CD4-positive, alpha-beta T cell (primary cell): ENCODE data around the gene EVC2. TPM values are rescaled to one million over a fixed set of nuclear protein-coding genes. Genes with fewer than 3 reads are reported as not detected.
A peak's percentile ranks its signal among the peaks of the same experiment; 100 is the strongest.

ENCODE experiments used
- ATAC-seq: fragments of 200-7000 bp; cut with Tn5 transposase; one replicate; pipeline ENCODE4 v1.10.0; 2022; ENCODE audit warnings: mild to moderate bottlenecking; ENCODE audit not compliant: poor library complexity
- CTCF ChIA-PET: fragments of 350-600 bp; sonication (Branson Sonifier 250); formaldehyde crosslinking; loops from one replicate; lab custom pipeline; 2021; ENCODE audit warnings: antibody characterized with exemption, inconsistent platforms; lab: Charles Lee
- POLR2A ChIA-PET: fragments of 350-600 bp; sonication (Branson Sonifier 250); formaldehyde crosslinking; loops from one replicate; lab custom pipeline; 2021; ENCODE audit warnings: antibody characterized with exemption, inconsistent platforms; lab: Charles Lee
- DNase-seq, 14 experiments: peaks; one replicate each; pipeline ENCODE4 v3.0.0-alpha.2; 2013 to 2020; ENCODE audit warnings: mixed read lengths in 2 of 14
- H3K27ac ChIP-seq, 2 donors: one replicate each; pipeline versions ENCODE4 v1.5.1 to v1.7.0; 2013; ENCODE audit warnings: low read length in 2 of 2, low read depth in 1 of 2, mild to moderate bottlenecking in 1 of 2
- H3K27me3 ChIP-seq, 2 experiments: 1 replicate in 1 of 2; 2 replicates in 1 of 2; pipeline versions ENCODE4 v1.6.1 to v1.7.0; 2013; ENCODE audit warnings: low read length in 2 of 2, control low read depth in 1 of 2, mild to moderate bottlenecking in 1 of 2, moderate library complexity in 1 of 2; ENCODE audit not compliant: insufficient read depth in 2 of 2, control insufficient read depth in 1 of 2
- H3K36me3 ChIP-seq: one replicate; pipeline ENCODE4 v1.6.1; 2013; ENCODE audit warnings: low read length, control low read depth; ENCODE audit not compliant: insufficient read depth
- H3K4me1 ChIP-seq: one replicate; pipeline ENCODE4 v1.6.1; 2013; ENCODE audit warnings: low read length, control low read depth; ENCODE audit not compliant: insufficient read depth
- H3K4me3 ChIP-seq: one replicate; pipeline ENCODE4 v1.5.1; 2013; ENCODE audit warnings: mild to moderate bottlenecking, low read length, moderate library complexity
- H3K9me3 ChIP-seq, 2 experiments: 1 replicate in 1 of 2; 2 replicates in 1 of 2; pipeline versions ENCODE4 v1.6.1 to v1.7.0; 2013; ENCODE audit warnings: low read length in 2 of 2, mild to moderate bottlenecking in 2 of 2, control low read depth in 1 of 2, moderate library complexity in 1 of 2; ENCODE audit not compliant: control insufficient read depth in 1 of 2, insufficient read depth in 1 of 2
- H3K27ac Mint-ChIP-seq: one replicate; pipeline ENCODE4 v1.8.0; 2020; ENCODE audit warnings: mixed read lengths
- H3K27me3 Mint-ChIP-seq: one replicate; pipeline ENCODE4 v1.8.0; 2021; ENCODE audit warnings: mixed read lengths
- H3K36me3 Mint-ChIP-seq: one replicate; pipeline ENCODE4 v1.8.0; 2021; ENCODE audit warnings: low read depth, mixed read lengths
- H3K4me1 Mint-ChIP-seq: one replicate; pipeline ENCODE4 v1.8.0; 2021; ENCODE audit warnings: low read depth, mixed read lengths
- H3K4me3 Mint-ChIP-seq: one replicate; pipeline ENCODE4 v1.8.0; 2020; ENCODE audit warnings: mild to moderate bottlenecking, mixed read lengths
- H3K9me3 Mint-ChIP-seq: one replicate; pipeline ENCODE4 v1.8.0; 2020; ENCODE audit warnings: mixed read lengths
- intact Hi-C, 2 experiments: fragments of 100-400 bp; cut with DNase I in 1 of 2; cut with micrococcal nuclease in 1 of 2; formaldehyde crosslinking; loops; one replicate each; pipeline versions ENCODE4 v1.15.1 to v1.9.0; 2023 to 2025; cut with DNase I, micrococcal nuclease
- total RNA-seq, 174 experiments: library from RNA in 2 of 174; stranded (reverse) in 2 of 174; gene quantifications; one replicate each; pipeline ENCODE4 v1.2.3 and lab custom pipeline; 2021 to 2026
- TF ChIP-seq, protein P1 (sequence below): fragments of 200-600 bp; IDR thresholded peaks from one replicate; pipeline ENCODE4 v1.8.0; 2022; ENCODE audit warnings: antibody characterized with exemption, mild to moderate bottlenecking

Gene EVC2
- total RNA-seq, 2 experiments from 2014 or later = 1.1 to 1.3 TPM

- POLR2A ChIA-PET = no interaction called here
- H3K4me1 Mint-ChIP-seq = peaks cover 16% of the 10 kb centered on the region
- H3K27ac Mint-ChIP-seq = no peak overlapping the region
Observed at GRCh38 chr4:5707366-5707765, 993 bp downstream of the EVC2 start.

DNA sequence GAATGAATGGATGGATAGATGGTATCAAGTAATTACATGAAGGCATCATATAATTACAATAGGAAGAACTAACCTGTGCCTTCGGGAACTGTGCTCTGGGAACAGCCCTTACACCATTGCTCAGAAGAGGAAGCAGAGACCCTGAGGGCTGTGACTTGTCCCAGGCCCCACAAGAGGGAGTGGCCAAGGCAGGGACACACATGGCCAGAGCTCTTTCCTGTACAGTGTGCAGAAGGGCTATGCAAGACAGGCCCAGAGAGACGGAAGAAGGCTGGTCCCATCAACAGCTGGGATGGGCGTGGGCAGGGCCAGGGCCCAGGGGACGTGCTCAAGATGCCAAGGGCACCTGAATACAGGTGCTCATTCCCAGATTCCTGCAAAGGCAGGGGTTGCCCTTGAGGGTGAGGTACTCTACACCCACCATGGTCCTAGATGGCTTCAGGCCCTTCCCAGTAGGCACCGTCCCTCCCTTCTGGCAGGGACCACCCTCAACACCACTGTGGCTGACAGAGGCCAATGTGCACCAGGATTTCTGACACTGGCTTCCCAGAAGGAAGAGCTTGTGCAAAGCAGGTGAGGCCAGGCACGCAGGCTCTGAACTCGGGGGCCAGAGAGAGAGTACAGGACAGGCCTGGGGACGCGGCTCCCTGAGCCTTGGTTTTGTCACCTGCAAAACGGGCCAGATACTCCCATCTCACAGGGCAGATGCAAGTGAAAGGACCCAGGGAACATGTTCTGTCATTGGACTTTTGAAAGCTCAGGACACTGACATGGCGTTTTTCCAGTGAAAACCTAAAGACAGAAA lies 1.7 kb downstream of the EVC2 start:
- Mint-ChIP-seq H3K36me3 (no peaks in the 10 kb centered on the region), H3K27me3 (peaks cover 40% of the 10 kb centered on the region), H3K4me3 (peak overlapping the region; percentile 25), H3K4me1 (peaks cover 16% of the 10 kb centered on the region), H3K9me3 (peaks cover 2% of the 10 kb centered on the region), H3K27ac (no peak overlapping the region)
- intact Hi-C loops = no loop called here
- ATAC-seq (no peak), DNase-seq (no peak)
- Histone ChIP-seq H3K4me3 (no peak overlapping the region), H3K4me1 (peaks cover 8% of the 10 kb centered on the region), H3K27ac (no peak overlapping the region), H3K27me3 (peaks cover 27 to 43% of the 10 kb centered on the region in 2 experiments), H3K36me3 (no peaks in the 10 kb centered on the region), H3K9me3 (peaks cover 0 to 36% of the 10 kb centered on the region in 2 experiments)
- ChIA-PET POLR2A (no interaction called here), CTCF (no interaction called here)
- TF ChIP-seq, protein P1, sequence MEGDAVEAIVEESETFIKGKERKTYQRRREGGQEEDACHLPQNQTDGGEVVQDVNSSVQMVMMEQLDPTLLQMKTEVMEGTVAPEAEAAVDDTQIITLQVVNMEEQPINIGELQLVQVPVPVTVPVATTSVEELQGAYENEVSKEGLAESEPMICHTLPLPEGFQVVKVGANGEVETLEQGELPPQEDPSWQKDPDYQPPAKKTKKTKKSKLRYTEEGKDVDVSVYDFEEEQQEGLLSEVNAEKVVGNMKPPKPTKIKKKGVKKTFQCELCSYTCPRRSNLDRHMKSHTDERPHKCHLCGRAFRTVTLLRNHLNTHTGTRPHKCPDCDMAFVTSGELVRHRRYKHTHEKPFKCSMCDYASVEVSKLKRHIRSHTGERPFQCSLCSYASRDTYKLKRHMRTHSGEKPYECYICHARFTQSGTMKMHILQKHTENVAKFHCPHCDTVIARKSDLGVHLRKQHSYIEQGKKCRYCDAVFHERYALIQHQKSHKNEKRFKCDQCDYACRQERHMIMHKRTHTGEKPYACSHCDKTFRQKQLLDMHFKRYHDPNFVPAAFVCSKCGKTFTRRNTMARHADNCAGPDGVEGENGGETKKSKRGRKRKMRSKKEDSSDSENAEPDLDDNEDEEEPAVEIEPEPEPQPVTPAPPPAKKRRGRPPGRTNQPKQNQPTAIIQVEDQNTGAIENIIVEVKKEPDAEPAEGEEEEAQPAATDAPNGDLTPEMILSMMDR = no peak

More at GRCh38 chr4:5707366-5707765, 993 bp downstream of the EVC2 start:
- Mint-ChIP-seq H3K36me3 (no peaks in the 10 kb centered on the region), H3K9me3 (peaks cover 2% of the 10 kb centered on the region), H3K4me3 (no peak overlapping the region), H3K27me3 (peaks cover 46% of the 10 kb centered on the region)
- H3K27ac ChIP-seq = no peak overlapping the region
- DNase-seq = no peak
- peaks cover 0 to 34% of the 10 kb centered on the region in 2 experiments for H3K9me3 ChIP-seq
- ATAC-seq = no peak
- peaks cover 30 to 50% of the 10 kb centered on the region in 2 experiments for H3K27me3 ChIP-seq
- H3K4me1 ChIP-seq = peaks cover 8% of the 10 kb centered on the region
- CTCF ChIA-PET = no interaction called here
- TF ChIP-seq, protein P1 = no peak
- intact Hi-C loops = no loop called here
- no peaks in the 10 kb centered on the region for H3K36me3 ChIP-seq
- no peak overlapping the region for H3K4me3 ChIP-seq

GRCh38 chr4:5705647-5706320 lies 2.6 kb downstream of the EVC2 start:
- DNase-seq (no peak), ATAC-seq (no peak)
- Histone ChIP-seq H3K4me1 (peaks cover 8% of the 10 kb centered on the region), H3K36me3 (no peaks in the 10 kb centered on the region), H3K27me3 (peaks cover 26 to 39% of the 10 kb centered on the region in 2 experiments), H3K27ac (no peak overlapping the region), H3K4me3 (no peak overlapping the region), H3K9me3 (peaks cover 0 to 35% of the 10 kb centered on the region in 2 experiments)
- TF ChIP-seq, protein P1 = no peak
- ChIA-PET POLR2A (no interaction called here), CTCF (no interaction called here)
- Mint-ChIP-seq H3K4me3 (no peak overlapping the region), H3K27me3 (peaks cover 38% of the 10 kb centered on the region), H3K36me3 (no peaks in the 10 kb centered on the region), H3K4me1 (peaks cover 15% of the 10 kb centered on the region), H3K27ac (no peak overlapping the region), H3K9me3 (peaks cover 2% of the 10 kb centered on the region)
- intact Hi-C loops = no loop called here
